Activated CD4-positive, alpha-beta T cell treated with anti-CD3 and anti-CD28 coated beads, Interleukin-2, amount 50 U/mL, for 1 hour (primary cell): Measurements from ENCODE around the gene TPK1.
A peak's percentile ranks its signal among the peaks of the same experiment; 100 is the strongest.
"Not testable (repeated sequence)": the region's sequence is repeated elsewhere in the genome, so short reads cannot be mapped to it uniquely, and the experiment has no call there.

Source experiments
- DNase-seq: peaks from one replicate; pipeline ENCODE4 v3.0.0-alpha.2; 2020

Gene TPK1

DNA sequence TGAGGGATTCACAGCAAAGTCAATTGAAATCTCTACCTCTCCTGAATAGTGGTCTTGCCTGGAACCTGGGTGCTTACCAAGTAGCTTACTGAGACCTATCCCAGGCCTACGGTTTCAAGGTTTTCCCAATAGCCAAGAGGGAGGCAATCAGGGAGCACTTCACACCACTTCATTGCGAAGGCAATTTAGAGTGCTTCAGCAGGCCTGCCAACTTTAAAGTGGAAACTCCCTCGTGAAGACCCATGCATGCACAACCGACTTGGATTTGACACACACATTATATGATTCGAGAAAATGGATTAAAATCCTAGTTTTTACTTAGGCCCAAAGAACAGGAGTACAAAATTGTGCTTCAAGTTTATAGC lies 380.8 kb downstream of the TPK1 start:
- DNase-seq: no peak

DNA sequence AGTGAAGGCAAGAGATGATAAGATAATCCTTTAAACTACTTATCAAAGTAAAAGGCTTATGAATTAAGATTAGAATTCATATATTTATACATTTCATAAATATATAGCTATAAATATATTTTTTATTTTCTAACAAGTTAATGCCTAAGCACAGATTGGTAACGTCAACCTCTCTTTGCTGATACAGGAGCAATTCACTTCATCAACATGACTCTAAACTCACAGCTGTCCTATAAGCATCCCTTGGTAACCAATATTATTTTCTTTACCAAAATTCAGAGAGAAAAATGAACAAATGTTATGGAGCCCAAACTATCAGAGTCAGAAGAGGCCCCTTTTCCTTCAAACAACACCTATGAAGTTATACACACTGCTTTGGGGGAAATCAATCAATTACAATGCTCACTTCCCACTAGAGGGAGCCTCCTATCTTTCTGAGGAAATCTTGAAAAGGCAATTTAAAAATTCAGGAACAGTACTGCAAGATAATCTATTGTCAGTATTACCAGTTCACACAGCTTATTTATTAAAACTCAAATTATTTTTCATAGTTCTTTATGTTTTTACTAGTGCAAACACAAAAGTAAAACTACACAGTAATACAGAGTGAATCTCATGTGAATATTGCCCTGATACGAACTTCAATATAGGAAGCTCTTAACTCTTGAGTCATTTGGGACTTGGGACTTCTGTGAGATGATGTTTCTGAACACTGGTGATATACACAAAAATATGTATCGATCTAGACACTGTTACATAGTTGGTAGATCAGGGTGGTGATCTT lies 381.4 kb downstream of the TPK1 start:
- DNase-seq: no peak

DNA sequence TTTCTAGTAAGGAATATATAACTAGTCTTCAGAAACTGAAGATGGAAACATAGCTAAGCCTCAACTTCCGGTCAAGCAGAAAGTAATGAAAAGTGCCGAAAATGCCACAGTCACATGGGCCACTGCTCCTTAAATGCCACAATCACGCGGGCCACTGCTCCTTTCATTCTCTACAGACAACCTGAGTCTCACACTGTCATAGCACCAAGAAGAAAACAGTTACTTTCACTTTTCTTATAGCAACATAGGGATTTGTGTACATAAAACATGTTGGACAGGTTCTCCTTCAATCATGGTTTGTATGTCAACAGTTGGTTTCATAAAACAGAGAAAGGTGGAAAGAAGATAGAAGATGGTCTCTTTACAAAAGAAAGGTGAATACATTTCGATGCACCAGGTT lies 383.8 kb downstream of the TPK1 start:
- no peak for DNase-seq

DNA sequence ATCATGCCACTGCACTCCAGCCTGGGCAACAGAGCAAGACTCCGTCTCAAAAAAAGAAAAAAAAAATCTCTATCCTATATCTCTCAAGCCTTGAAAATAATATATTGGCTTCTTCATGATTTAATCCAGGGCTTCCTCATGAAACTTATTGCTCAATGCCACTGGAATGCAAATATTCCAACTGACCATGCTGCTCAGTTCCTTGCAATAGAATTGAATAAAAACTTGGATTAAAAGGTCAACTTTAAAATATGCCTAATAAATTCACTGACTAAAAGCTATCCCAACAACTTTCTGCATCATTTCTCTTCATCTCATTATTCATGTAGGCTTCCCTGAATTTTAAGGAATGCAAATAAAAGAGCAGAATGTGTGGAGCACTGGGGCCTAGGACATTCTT lies 390.3 kb downstream of the TPK1 start:
- no peak for DNase-seq

DNA sequence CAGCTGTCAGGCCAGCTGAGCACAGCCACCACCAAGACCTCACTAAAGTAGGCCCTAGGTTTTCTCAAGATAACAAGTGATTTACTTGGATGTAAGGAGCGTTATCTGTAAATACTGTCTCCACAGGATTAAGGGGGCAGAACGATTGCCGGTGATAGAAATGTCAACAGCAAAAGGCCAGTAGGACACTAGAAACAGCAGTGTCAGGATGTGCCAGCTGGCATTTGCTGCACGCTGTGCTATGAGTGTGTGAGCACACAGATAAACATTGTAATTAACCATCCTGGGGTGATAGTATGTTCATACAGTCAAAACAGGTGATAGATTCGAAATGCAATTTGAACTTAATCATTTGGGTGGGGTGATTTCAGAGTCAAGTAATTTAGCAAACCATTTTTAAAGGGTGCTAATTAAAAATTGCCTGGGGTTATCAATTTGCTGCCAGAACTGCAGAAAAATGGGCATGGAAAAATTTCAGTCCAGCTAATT lies 396.1 kb downstream of the TPK1 start:
- no peak for DNase-seq

DNA sequence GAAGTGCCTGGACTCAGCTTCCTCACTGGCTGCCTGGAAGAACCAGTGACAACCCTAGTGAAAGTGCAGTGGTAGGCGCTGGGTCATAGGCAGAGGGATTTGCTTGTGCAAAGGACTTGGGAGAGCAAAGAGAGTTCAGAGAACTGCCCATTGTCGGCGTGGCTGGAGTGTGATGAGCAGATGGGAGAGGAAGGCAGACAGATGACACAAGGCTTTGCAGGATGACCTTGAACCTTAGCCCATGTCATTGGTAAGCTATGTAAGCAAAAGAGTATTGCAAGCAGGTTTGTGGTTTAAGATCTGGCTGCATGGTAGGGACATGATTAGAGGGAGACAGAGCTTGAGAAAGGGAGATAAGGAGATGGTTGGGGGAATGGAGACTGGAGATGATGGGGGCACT lies 397.1 kb downstream of the TPK1 start:
- DNase-seq: no peak

DNA sequence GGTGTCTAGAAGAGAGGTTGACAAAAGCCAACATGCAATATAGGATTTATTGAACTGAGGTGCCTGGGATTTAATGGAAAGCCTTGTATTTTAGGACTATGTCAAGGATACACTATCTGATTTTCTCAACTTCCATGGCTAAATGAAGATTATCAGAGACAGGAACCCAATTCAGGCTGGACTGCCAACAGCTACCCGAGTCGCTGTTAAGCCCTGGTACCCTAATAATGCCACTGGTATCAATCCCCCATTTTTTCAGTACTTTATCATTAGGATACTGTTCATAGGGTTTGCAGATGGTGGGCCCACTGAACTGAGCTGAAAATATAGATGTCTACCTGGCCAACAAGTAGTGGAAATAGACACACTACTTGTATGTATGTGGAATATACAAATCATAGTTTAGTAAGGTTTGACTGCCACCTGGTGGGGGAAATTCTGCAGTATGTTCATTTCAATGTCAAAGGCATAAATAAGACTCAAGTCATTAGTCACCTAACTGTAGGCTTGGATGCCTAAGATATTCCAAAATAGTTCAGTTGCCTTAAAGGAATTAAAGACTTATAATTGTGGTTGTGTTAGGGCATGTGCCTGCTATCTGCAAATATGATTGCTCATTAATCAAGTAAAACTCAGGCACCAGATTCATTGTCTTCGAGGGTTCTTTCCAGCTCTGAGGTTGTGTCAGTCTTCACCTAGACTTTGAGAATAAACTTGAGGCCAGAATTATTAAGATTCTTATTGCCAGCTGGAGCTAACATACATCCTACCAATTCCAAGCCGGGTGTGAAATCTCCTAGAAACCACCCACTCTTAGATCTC lies 398.3 kb downstream of the TPK1 start:
- peak; percentile 34 for DNase-seq

DNA sequence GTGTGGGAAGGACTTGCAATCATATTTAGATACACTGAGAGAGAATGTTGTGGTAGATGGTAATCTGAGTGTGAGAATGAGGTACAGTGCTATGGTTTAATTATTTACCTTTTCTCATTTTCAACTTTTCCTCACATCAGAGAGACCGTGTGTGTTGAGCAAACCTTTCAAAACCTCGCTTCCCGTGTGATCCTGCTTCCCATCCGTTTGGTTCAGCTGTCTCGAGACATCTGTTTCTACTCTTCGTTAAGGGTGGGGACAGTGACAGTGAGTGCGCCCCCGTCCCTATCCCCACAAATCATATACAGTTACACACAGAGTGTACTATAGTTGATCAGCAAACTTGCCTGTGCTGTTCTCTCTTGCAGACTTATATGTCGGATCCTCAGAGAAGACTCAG lies 399.4 kb downstream of the TPK1 start:
- DNase-seq: no peak

DNA sequence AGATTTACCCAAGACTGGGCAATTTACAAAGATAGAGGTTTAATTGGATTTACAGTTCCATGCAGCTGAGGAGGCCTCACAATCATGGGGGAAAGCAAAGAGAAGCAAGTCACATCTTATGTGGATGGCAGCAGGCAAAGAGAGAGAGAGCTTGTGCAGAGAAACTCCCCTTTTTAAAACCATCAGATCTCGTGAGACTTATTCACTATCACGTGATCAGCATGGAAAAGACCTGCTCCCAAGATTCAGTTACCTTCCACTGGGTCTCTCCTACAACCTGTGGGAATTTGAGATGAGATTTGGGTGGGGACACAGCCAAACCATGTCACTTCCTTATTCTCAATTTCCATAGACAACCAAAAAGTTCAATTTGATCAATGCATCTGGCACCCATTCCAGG lies 407.4 kb downstream of the TPK1 start:
- DNase-seq: no peak

DNA sequence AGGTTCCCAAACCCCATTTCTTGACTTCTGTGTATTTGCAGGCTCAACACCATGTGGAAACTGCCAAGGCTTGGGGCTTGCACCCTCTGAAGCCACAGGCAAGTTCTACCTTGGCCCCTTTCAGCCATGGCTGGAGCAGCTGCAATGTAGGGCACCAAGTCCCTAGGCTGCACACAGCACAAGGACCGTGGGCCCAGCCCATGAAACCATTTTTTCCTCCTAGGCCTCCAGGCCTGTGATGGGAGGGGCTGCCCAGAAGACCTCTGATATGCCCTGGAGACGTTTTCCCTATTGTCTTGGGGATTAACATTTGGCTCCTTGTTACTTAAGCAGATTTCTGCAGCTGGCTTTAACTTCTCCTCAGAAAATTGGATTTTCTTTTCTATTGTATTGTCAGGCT lies 408.3 kb downstream of the TPK1 start:
- DNase-seq: not testable (repeated sequence)

DNA sequence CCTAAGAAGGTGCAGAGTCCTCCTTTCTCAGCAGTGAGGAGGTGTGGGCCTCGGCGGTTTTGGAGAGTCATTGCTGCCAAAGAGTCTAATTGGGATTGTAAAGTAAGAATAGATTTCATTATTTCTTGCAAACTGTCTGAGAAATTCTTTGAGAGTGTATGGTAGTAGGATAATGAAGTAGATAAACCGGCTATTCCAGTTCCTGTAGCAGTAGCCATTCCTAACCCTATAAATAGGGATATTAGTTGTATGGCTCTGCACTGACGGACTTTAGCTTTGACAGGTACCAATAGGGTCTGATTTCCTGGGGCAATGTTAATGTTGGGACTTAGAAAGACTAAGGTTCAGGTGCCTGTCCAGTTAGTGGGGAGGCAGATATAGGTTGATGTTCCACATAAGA lies 416.9 kb downstream of the TPK1 start:
- not testable (repeated sequence) for DNase-seq

DNA sequence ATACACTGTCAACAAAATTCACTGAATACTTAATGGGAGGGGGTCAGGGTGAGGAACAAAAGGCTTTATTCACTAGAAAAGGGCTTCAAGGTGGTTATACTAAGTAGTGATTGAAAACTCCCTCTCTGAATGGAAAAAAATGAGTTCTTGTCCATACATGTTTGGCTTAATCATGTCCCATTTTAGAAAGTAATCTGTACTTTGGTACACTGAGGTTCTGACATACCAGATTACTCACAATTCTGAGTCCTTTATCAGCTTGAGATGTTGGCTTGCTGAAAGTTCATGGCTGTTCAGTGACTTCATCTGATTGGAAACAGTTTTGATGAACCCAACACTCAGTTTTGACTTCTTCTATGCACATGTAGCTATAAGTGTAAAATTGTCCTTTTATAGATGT lies 419.5 kb downstream of the TPK1 start:
- no peak for DNase-seq

DNA sequence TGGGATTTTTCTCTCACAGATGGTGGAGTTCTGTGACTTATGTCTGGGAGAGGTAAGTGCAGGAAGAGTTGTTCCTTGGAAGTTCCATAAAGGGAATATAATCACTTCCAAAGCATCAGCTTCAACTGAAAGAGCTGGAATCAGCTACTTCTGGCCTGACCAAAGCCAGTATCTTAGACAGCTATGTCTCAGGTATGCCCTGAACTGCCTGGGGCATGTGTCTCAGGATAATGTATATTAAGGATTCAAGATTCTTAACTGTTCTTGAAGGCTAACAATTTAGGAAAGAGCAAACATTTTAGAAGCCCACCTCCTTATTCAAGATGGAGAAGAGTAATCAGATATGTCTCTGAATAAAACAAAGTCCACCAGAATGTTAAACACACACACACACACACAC lies 420.0 kb downstream of the TPK1 start:
- DNase-seq: no peak

DNA sequence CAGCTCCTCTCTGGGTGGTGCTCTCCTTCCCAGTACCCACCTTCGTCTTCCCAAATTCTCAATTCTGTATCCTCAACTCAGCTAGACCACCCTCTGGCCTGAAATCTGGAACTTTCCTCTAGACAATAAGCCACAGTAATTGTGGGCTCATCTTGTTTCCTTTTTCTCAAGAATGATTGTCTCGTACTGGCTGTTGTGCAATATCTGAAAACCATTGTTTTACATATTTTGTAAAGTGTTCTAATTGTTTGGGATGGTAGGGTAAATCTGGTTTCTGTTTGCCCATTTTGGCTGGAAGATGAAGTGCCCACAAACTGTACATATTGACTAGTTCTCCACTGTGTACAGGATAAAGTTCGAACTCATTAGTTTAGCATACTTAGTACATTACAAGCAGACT lies 421.0 kb downstream of the TPK1 start:
- no peak for DNase-seq

DNA sequence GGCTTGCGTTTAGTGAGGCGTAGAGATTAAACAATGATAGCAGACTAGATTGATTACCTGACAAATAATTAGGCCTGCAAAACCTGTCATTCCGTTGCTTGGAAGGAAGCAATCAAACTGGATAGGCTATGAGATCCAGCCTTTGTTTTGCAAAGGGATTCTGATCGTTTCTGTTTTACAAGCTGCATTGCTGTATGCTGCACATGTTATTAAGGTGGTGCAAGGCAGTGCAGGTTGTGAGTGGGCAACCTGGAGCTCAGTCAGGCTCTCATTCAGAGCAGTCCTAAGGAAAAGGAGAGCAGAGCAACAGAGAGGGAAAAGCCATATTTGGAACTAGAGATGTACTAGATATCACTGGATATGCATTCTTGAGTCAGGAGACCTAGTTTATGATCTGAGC lies 425.4 kb downstream of the TPK1 start:
- DNase-seq: no peak

DNA sequence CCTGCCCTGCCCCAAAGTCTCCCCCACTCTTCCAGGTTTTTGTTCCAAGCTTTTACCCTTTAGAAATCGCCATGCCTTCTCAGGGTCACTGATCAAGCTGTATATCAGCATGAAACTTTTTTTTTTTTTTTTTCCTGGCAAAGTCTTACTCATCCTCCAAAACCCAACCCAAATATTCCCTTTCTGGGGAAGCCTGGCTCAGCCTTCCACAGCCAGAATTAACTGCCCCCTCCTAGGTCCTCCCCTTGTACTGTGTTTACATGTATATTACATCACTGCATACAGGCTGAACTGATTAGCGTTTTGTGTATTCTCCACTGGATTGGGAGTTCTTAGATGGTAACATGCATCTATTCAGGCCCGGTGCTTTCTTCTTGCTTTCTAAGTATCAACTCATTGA lies 427.7 kb downstream of the TPK1 start:
- no peak for DNase-seq

DNA sequence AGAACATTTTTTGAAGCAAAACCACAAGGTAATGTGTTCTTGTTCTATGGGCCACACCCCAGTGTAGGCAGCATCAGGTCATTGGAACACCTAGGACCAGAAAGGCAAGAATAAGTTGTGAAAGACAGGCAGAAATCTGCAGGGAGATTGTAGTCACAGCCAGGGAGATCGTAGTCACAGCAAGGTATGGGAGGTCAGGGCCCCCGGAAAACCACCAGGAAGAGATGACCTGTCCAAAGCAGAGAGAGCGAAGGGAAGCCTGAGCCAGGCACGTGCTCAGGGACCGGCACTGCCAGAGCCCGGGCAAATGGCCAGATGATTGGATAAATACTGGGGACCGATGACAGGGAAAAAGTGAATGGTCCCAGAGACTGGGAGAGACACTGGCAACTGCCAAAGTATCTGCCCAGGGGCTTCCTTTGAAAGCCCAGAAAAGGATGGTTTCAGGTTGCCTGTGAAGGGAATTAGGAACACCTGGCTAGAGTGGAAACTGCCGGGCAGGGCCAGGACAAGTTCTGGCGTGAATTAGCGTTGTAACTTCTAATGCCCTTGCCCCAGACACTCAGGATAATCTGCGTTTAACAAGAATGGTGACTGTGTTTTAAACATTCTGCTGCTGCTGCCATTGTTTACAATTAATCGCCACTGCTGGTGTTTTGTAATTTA lies 428.5 kb downstream of the TPK1 start:
- DNase-seq: no peak

DNA sequence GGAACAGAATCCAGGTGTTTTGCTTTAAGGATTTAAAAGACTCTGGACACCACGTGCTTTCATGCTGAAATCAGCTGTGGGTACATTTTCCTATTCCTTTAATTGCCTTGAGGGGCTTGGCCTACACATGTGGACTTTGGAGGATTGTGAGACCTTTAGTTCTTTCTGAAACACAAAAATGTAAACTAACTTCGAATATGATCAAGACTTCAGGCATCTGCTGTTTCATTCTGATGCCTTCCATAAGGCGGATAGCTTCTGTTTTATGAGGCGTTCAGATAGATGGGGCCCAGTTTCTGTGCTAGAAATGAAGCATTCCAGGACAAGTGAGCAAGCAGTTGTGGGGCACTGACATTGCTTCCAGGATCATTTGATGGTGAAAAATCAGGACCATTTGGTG lies 430.9 kb downstream of the TPK1 start:
- DNase-seq: no peak

DNA sequence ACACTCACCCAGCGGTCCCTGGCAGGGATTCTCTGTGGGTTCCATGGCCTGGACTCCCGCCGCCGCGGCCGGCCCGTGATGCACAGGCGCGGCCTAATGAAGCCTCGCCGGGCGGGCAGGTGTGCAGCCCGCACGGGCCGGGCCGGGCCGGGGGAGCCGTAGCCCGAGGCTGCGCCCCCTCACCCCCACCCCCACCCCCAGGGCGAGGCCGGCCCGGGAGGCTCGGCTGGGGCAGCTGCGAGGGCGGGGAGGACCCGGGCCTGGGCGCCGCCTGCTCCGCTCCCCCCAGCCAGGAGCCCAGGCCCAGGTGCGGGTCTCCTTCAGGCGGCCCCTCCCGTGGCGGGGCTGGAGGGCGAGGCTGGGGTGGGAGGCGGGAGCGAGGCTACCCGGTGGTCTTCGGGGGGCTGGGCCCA lies 432.2 kb downstream of the TPK1 start, which contains the start of gene NOBOX:
Gene NOBOX, minus strand, starts transcription at position 45 of the 413 bp plus-strand sequence.
- DNase-seq: no peak

DNA sequence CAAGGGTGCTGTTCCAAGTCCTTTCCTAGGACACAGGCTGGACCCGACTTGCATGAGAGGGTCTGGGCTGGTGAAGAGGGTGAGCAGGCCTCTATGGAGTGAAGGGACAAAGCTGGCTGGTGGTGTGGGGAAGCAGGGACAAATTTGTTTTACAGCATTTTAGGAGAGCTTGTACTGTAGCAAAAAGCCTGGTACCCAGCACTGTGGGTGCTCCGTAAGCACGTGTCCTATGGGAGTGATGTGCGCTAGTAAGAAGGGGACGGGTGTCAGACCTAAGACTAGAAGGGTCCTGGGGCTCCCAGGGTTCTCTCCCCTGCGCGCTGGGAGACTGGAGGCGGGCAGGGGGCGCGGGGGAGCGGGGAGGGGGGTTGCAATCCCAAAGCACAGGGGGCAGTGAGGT lies 432.8 kb downstream of the TPK1 start:
- no peak for DNase-seq
